SU-DHL-6 (cell line): ENCODE data around the gene DDX4.

Experiments
- EZH2phosphoT487 ChIP-seq: fragments of 200-600 bp; sonication (generic), shearing (Covaris generic); conservative IDR thresholded peaks from 2 replicates; pipeline ENCODE4 v1.6.1; 2018; ENCODE audit warnings: mild to moderate bottlenecking, antibody characterized with exemption, low read length, moderate library complexity, mixed read lengths
- TF ChIP-seq, protein P1 (sequence below): fragments of 200-600 bp; sonication (generic); IDR thresholded peaks from one replicate; pipeline ENCODE4 v1.5.1; 2017; ENCODE audit warnings: antibody characterized with exemption, mild to moderate bottlenecking, low read length, moderate library complexity; ENCODE audit not compliant: insufficient read depth, poor library complexity, severe bottlenecking

DNA sequence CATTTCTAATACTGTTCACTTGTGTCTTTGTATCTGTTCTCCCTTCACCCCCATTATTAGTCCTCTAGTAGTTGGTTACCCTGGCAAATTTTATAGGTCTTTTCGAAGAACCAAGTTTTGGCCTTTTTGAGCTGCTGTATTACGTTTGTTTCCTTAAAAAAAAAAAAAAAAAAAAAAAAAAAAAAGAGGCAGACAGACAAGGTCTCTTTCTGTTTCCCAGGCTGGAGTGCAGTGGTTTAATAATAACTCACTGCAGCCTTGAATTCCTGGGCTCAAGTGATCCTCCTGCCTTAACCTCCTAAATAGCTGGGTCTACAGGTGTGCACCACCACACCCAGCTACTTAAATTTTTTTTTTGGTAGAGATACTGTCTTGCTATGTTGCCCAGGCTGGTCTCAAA lies 20.9 kb downstream of the DDX4 start:
- TF ChIP-seq, protein P1, sequence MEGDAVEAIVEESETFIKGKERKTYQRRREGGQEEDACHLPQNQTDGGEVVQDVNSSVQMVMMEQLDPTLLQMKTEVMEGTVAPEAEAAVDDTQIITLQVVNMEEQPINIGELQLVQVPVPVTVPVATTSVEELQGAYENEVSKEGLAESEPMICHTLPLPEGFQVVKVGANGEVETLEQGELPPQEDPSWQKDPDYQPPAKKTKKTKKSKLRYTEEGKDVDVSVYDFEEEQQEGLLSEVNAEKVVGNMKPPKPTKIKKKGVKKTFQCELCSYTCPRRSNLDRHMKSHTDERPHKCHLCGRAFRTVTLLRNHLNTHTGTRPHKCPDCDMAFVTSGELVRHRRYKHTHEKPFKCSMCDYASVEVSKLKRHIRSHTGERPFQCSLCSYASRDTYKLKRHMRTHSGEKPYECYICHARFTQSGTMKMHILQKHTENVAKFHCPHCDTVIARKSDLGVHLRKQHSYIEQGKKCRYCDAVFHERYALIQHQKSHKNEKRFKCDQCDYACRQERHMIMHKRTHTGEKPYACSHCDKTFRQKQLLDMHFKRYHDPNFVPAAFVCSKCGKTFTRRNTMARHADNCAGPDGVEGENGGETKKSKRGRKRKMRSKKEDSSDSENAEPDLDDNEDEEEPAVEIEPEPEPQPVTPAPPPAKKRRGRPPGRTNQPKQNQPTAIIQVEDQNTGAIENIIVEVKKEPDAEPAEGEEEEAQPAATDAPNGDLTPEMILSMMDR, result no peak
- no peak for TF ChIP-seq EZH2phosphoT487
